Muscle layer of duodenum (tissue), 2 donors: ENCODE measurements around the gene UCKL1.
"Not testable (repeated sequence)": the region's sequence is repeated elsewhere in the genome, so short reads cannot be mapped to it uniquely, and the experiment has no call there.

Experiments used
- H3K27ac ChIP-seq: one replicate; pipeline ENCODE4 v1.7.0; 2013; ENCODE audit warnings: mild to moderate bottlenecking, low read length
- H3K27me3 ChIP-seq: one replicate; pipeline ENCODE4 v1.7.0; 2013; ENCODE audit warnings: low read depth, mild to moderate bottlenecking, control low read depth, low read length
- H3K36me3 ChIP-seq, 2 donors: one replicate each; pipeline ENCODE4 v1.7.0; 2013; ENCODE audit warnings: low read length in 2 of 2, control low read depth in 1 of 2, mild to moderate bottlenecking in 1 of 2; ENCODE audit not compliant: insufficient read depth in 2 of 2, control insufficient read depth in 1 of 2
- H3K4me1 ChIP-seq, 2 donors: one replicate each; pipeline ENCODE4 v1.7.0; 2013; ENCODE audit warnings: low read length in 2 of 2, mild to moderate bottlenecking in 2 of 2, control low read depth in 1 of 2, moderate library complexity in 1 of 2; ENCODE audit not compliant: insufficient read depth in 2 of 2, control insufficient read depth in 1 of 2
- H3K4me3 ChIP-seq, 2 donors: one replicate each; pipeline ENCODE4 v1.7.0; 2013; ENCODE audit warnings: low read length in 2 of 2, low read depth in 1 of 2, mild to moderate bottlenecking in 1 of 2
- H3K9me3 ChIP-seq, 2 donors: one replicate each; pipeline ENCODE4 v1.7.0; 2013; ENCODE audit warnings: low read length in 2 of 2, control low read depth in 1 of 2, mild to moderate bottlenecking in 1 of 2; ENCODE audit not compliant: control insufficient read depth in 1 of 2
- donor health status: healthy.

Gene UCKL1

DNA sequence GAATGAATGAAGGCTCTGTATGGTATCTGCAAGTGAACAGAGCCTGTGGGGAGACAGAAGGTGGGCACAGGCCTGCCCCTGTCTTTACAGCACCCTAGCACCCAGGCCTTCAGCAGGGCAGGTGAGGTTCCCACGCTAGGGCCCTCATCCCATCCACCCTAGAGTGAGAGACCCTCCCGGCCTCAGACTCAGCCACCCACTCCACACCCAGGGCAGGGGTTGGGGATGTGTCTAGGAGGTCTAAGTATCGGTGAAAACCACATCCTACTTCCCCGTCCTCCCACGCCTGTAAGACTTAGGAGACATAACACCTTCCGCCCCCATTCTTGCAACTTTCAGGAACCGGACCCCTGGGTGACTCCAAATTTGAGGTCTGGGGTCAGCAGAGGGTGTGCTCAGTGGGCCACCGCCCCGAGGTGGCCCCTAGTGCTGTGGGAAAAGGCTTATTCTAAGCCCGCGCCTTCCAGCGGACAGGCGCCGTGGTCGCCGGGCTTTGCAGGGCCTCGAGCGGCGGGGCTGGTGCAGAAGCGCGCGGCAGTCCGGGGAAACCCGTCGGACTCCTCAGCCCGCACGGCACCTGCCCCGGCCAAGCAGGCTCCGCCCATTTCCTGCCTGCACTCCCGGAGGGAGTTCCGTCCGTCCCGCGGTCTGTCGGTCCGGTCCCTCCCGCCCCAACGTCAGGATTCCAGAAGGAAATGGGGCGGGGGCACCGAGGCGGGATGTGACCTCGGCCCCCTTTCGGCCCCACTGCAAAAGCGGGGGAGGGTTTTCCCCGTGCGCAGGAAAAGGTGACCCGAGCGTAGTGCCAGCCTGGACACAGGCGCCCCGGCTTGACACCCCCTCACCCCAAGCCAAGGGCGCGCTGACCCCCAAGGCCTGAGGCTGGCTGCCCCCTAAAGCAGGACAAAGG is 22.4 kb upstream of the UCKL1 start:
- peaks cover 8 to 9% of the 10 kb centered on the region in 2 donors for H3K36me3 ChIP-seq
- H3K9me3 ChIP-seq, result no peaks in the 10 kb centered on the region
- H3K27ac ChIP-seq, result no peak overlapping the region
- H3K27me3 ChIP-seq, result no peaks in the 10 kb centered on the region
- H3K4me1 ChIP-seq, result peaks cover 4 to 37% of the 10 kb centered on the region in 2 donors
- peak overlapping the region; percentile 52 to 60 for H3K4me3 ChIP-seq

DNA sequence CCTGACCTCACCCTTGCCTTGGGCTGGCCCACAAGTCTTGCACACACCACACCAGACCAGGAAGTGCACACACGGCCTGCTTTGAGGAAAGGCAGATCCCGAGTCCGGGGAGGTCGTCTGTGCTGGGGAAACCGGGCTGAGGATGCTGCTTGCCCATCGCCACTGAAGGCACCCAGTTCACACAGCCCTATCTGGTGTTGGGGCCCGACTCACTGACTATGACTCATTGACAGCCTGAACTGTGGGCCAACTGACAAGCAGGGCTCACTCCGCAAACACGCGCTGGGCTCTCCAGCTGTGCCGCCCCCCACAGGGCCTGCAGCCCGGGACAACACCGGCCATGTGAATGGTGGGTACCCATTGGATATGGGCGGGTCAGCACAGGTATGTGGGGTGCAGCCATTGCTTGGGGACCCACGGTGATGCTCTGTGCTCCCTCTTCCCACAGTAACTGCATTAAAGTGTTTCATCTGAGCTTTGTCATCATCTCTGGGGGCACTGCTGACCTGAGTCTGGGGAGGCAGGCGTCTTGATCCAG is 21.6 kb upstream of the UCKL1 start:
- Histone ChIP-seq H3K4me1 (peaks cover 4 to 38% of the 10 kb centered on the region in 2 donors), H3K4me3 (no peak overlapping the region)

DNA sequence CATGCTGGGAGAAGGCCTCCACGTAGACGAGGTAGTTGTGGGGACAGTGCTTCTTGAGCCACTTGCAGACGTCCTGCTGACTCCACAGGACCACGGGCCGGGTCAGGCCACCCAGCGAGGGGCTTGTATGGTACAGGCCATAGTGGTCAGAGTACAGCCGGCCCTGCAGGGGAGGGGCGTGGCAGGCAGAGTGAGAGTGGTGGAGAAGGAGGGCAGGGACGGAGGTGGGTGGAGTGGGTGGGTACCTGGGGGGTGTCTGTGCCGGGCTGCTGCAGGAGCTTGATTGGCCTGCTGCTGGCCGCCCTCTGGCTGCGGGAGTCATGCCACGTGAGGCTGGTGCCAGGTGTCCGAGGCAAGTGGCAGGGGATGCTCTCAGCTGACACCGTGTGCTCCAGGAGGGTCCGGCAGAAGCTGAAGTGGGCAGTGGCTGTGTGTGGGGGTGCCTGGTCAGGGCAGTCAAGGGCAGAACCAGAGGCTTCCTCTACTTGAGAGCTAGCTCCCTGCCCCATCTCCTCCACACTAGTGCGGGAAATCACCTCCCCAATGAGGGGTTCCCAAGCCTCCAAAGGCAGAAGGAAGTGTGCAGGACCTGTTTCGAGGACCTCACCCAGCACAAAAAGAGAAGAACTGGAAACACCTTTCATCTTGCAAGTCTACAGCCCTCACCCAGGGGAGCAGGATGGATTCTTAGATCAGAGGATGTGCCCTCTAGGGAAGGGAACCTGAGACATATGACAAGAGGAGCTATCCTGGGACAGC is 20.9 kb upstream of the UCKL1 start:
- Histone ChIP-seq H3K9me3 (no peaks in the 10 kb centered on the region), H3K4me3 (no peak overlapping the region), H3K4me1 (peaks cover 0 to 34% of the 10 kb centered on the region in 2 donors), H3K27ac (no peak overlapping the region), H3K27me3 (no peaks in the 10 kb centered on the region), H3K36me3 (no peaks in the 10 kb centered on the region)

More for the DNA sequence above, 21.6 kb upstream of the UCKL1 start:
- Histone ChIP-seq H3K27ac (no peak overlapping the region), H3K36me3 (peaks cover 2% of the 10 kb centered on the region in 2 donors), H3K27me3 (no peaks in the 10 kb centered on the region), H3K9me3 (no peaks in the 10 kb centered on the region)

DNA sequence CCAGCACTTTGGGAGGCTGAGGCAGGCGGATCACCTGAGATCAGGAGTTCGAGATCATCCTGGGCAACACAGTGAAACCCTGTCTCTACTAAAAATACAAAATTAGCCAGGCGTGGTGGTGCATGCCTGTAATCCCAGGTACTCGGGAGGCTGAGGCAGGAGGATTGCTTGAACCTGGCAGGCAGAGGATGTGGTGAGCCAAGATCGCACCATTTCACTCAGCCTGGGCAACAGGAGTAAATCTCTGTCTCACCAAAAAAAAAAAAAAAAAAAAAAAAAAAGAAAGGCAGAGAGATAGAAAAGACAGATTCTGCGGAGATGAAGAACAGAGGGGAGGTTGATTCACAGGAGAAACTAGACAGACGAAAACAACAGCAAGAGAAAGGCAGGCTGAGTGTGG is 20.3 kb upstream of the UCKL1 start:
- H3K4me3 ChIP-seq, H3K27ac ChIP-seq, H3K27me3 ChIP-seq, H3K36me3 ChIP-seq, H3K9me3 ChIP-seq: not testable (repeated sequence)
- peaks cover 0 to 27% of the 10 kb centered on the region in 2 donors for H3K4me1 ChIP-seq

DNA sequence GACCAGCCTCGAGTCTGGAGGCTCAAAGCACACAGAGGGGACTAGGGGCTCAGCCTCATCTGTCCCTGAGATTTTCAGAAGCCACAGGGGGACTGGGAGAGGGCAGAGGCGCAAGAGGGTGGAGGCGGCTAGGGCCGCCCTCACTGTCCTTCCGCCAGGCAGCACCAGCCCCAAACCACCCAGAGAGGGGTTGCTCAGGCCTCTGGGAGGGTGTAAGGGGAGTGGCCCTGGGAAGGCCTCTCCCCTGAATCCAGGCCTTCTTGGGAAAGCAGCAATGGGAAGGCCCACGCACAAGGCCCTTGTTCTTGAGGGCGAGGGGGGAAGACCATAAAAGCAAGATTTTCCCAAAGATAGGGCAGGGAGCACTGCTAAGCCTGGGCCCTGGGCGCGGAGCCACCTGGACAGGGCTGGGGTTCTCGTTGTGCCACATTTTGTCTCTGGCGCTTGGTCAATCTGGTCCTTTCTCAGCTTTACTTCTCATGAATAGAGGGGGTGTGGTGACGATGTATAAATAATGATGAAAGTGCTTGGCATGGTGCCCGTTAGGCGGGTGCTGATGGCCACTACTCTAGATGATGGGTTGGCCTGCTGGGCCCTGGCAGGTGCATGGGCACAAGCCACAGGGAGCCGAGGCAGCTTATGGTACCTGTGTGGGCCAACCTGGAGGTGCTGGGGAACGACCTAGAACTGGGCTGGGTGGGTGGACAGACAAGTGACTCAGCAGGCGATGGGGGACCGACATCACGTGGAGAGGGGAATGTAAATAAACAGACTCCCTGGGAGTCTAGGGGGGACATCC is 18.4 kb upstream of the UCKL1 start:
- Histone ChIP-seq H3K4me1 (peaks cover 0 to 20% of the 10 kb centered on the region in 2 donors), H3K9me3 (no peaks in the 10 kb centered on the region), H3K4me3 (no peak overlapping the region), H3K36me3 (no peaks in the 10 kb centered on the region), H3K27me3 (no peaks in the 10 kb centered on the region), H3K27ac (no peak overlapping the region)

DNA sequence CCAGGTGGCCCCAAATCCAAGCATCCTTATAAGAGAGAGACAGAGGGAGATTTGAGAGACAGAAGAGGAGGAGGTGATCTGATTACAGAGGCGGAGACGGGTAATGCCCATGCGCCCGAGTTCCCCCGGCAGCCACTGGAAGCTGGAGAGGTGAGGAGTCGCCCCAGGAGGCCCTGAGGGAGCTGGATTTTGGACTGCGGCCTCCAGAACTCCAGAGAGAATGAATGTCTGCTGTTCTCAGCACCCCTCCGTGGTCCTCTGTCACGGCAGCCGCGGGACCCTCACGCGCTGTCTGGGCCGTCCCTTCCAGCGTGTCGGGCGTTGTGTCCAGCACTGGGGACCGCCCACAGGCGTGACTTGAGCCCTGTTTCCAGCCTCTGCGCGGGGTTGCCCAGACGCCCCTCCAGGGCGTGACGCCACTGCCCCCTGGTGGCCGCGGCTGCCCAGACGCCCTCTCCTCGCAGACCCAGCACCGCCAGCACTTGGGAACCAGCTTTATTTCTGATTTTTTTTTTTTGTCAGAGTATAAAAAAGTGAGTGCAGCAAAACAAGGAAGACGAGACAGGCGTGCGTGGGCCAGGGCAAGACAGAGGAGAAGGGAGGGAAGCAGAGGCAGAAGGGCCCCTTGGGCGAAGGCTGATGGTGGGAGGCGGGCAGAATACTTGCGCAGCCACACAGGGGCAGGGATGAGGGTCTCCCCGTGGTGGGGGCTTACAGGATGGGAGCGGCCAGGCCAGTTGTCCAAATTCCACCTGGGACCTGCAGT is 17.6 kb upstream of the UCKL1 start:
- Histone ChIP-seq H3K36me3 (no peaks in the 10 kb centered on the region), H3K27ac (no peak overlapping the region), H3K4me3 (peak overlapping the region in 1 of 2 donors; percentile 36), H3K9me3 (no peaks in the 10 kb centered on the region), H3K27me3 (no peaks in the 10 kb centered on the region), H3K4me1 (peaks cover under 1 to 22% of the 10 kb centered on the region in 2 donors)

DNA sequence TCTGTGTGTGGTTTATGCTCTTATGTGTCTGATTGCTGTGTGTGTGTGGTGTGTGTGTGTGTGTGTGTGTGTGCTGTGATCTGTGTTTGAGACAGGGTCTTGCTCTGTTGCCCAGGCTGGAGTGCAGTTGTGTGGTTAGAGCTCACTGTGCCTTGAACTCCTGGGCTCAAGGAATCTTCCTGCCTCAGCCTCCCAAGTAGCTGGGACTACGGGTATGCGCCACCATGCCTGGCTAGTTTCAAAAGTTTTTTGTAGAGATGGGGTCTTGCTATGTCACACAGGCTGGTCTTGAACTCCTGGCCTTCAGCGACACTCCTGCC is 16.9 kb upstream of the UCKL1 start:
- H3K4me1 ChIP-seq, result peaks cover 6 to 24% of the 10 kb centered on the region in 2 donors
- H3K4me3 ChIP-seq, result no peak overlapping the region
- no peaks in the 10 kb centered on the region for H3K9me3 ChIP-seq
- no peaks in the 10 kb centered on the region for H3K36me3 ChIP-seq
- no peak overlapping the region for H3K27ac ChIP-seq
- H3K27me3 ChIP-seq, result no peaks in the 10 kb centered on the region

DNA sequence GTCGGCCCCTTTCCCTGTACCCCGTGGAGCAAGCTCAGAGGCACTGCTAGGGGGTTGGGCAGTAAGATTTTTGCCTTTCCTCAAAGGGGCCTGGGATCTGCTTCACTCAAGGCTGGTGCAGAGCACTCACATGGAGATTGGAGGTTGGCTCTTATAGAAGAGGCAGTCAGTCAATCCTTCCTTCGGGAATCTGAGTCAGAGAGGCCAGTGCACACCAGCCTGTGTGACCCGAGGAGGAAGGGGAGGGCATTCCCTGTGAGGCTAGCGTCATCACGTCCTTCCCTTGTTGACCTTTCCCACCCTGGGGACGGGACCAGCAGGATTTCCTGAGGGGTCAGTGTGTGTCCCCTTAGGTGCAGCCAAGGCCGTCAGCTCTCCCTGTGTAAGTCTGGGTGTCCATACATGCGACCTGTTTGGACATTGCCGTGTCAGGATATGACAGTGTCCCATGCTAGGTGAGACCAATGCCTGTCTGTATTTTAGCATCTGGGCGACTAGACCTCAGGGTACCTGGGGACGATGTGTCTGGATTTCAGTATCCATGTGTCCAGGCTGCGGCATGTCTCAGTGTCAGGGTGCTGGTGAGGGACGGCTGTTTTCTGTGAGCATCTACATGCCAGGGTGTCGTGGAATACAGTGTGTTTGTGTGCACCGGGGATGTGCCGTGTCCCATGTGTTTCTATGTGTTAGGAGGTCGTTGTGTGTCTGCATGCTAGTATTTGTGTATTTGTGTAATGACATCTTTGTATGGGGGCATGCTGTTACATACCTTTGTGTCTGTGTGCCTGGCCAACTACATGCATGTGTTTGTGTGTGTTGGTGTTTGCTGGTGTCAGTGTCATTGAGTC is 16.3 kb upstream of the UCKL1 start:
- Histone ChIP-seq H3K27ac (no peak overlapping the region), H3K36me3 (peaks cover 0 to 4% of the 10 kb centered on the region in 2 donors), H3K4me1 (peaks cover 6 to 24% of the 10 kb centered on the region in 2 donors), H3K9me3 (no peaks in the 10 kb centered on the region), H3K4me3 (no peak overlapping the region), H3K27me3 (no peaks in the 10 kb centered on the region)

DNA sequence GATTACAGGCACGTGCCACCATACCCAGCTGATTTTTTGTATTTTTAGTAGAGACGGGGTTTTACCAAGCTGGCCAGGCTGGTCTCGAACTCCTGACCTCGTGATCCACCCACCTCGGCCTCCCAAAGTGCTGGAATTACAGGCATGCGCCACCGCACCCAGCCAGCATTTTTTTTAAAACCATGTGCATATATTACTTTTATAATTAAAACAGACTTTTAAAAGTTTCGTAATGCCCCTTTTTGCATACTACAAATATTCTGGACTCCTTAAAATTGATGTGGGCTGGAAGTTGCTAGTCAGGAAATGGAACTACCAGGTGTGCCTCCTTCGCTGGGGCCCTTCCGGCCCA is 15.7 kb upstream of the UCKL1 start:
- H3K4me1 ChIP-seq, result peaks cover 6 to 24% of the 10 kb centered on the region in 2 donors
- H3K36me3 ChIP-seq, H3K9me3 ChIP-seq, H3K27me3 ChIP-seq, H3K27ac ChIP-seq, H3K4me3 ChIP-seq: not testable (repeated sequence)
